ENCODE measurements around the gene RBFOX1. TPM values are rescaled to one million over a fixed set of nuclear protein-coding genes. Genes with fewer than 3 reads are reported as not detected.

The RBFOX1 gene
- total and polyA plus RNA-seq, 10 of the 15 experiments (the other 5 are each of a cell fraction or from before 2014, with no cell fraction given): 0.87 TPM; not detected in 9

GRCh38 chr16:7748522-7748921 is 415.9 kb downstream of the RBFOX1 start:
- no peaks in the 10 kb centered on the region for H3K27me3 ChIP-seq (replicated peaks in 1 of 2; ENCODE audit: control insufficient read depth in 2 of 2, insufficient read depth in 2 of 2, low read length in 1 of 2)
- no peak overlapping the region for H3K4me3 ChIP-seq
- 23% methylated on average over 4 of the region's 4 CpGs for WGBS (ENCODE audit: insufficient coverage, insufficient replicate concordance, low lambda C conversion rate, missing lambda C conversion rate)
- H2AFZ ChIP-seq (ENCODE audit: control insufficient read depth, low read depth, low read length): no peak overlapping the region
- ChIA-PET RAD21 (ENCODE audit: unreplicated experiment) (no interaction called here), CTCF (no interaction called here), POLR2A (no interaction called here), SMC1A (ENCODE audit: uncharacterized antibody, unreplicated experiment) (no interaction called here)
- no peak overlapping the region for H3K4me2 ChIP-seq (ENCODE audit: control insufficient read depth, insufficient read depth)
- no peaks in the 10 kb centered on the region for H4K20me1 ChIP-seq (ENCODE audit: control insufficient read depth, insufficient read depth)
- no TSS peak for BruUV-seq (replicated peaks)
- DNase-seq (ENCODE audit: low read depth, low spot score) (no peak), FAIRE-seq (no peak), ATAC-seq (no peak)
- no peaks in the 10 kb centered on the region for H3K36me3 ChIP-seq (ENCODE audit: control insufficient read depth in 2 of 2, insufficient read depth in 2 of 2, low read length in 1 of 2)
- H3K79me2 ChIP-seq (ENCODE audit: control insufficient read depth, insufficient read depth, low read length): no peaks in the 10 kb centered on the region
- no peak for TF ChIP-seq BCL11A (IDR thresholded peaks at IDR 0.05; ENCODE audit: low read depth, low read length)
- no peaks in the 10 kb centered on the region for H3K9me3 ChIP-seq (replicated peaks; ENCODE audit: control insufficient read depth, insufficient read depth, low read length)
- H3K4me1 ChIP-seq (ENCODE audit: control insufficient read depth, insufficient read depth, low read length): no peaks in the 10 kb centered on the region
- intact Hi-C loops (cut with micrococcal nuclease; ENCODE audit: unreplicated experiment) (no loop called here), in situ Hi-C loops (cut with MboI) (no loop called here)
- no peak overlapping the region for H3K9ac ChIP-seq (ENCODE audit: control insufficient read depth, insufficient read depth, low read length)
- H3K27ac ChIP-seq (ENCODE audit: control insufficient read depth, insufficient read depth): no peak overlapping the region

- ChIA-PET CTCF (no interaction called here), RAD21 (ENCODE audit: unreplicated experiment) (no interaction called here), POLR2A (no interaction called here), SMC1A (ENCODE audit: uncharacterized antibody, unreplicated experiment) (no interaction called here)
- no peak overlapping the region for H3K4me2 ChIP-seq (ENCODE audit: control insufficient read depth, insufficient read depth)
- DNase-seq (ENCODE audit: low read depth, low spot score): no peak
- no peaks in the 10 kb centered on the region for H3K27me3 ChIP-seq (replicated peaks in 1 of 2; ENCODE audit: control insufficient read depth in 2 of 2, insufficient read depth in 2 of 2, low read length in 1 of 2)
- H3K4me1 ChIP-seq (ENCODE audit: control insufficient read depth, insufficient read depth, low read length): no peaks in the 10 kb centered on the region
- no peaks in the 10 kb centered on the region for H3K79me2 ChIP-seq (ENCODE audit: control insufficient read depth, insufficient read depth, low read length)
- BruUV-seq (replicated peaks): no TSS peak
- H4K20me1 ChIP-seq (ENCODE audit: control insufficient read depth, insufficient read depth): no peaks in the 10 kb centered on the region
- WGBS (ENCODE audit: insufficient coverage, insufficient replicate concordance, low lambda C conversion rate, missing lambda C conversion rate): 10% methylated on average over 6 of the region's 6 CpGs
- intact Hi-C loops (cut with micrococcal nuclease; ENCODE audit: unreplicated experiment): no loop called here
- FAIRE-seq: no peak
- no peak overlapping the region for H3K9ac ChIP-seq (ENCODE audit: control insufficient read depth, insufficient read depth, low read length)
- H3K9me3 ChIP-seq (replicated peaks; ENCODE audit: control insufficient read depth, insufficient read depth, low read length): no peaks in the 10 kb centered on the region
- H3K27ac ChIP-seq (ENCODE audit: control insufficient read depth, insufficient read depth): no peak overlapping the region
- H3K4me3 ChIP-seq: no peak overlapping the region
- no peaks in the 10 kb centered on the region for H3K36me3 ChIP-seq (ENCODE audit: control insufficient read depth in 2 of 2, insufficient read depth in 2 of 2, low read length in 1 of 2)
- ATAC-seq: no peak
- in situ Hi-C loops (cut with MboI): no loop called here
- H2AFZ ChIP-seq (ENCODE audit: control insufficient read depth, low read depth, low read length): no peak overlapping the region
- TF ChIP-seq BCL3 (IDR thresholded peaks at IDR 0.05; ENCODE audit: borderline replicate concordance, insufficient read depth, low read depth, low read length, poor library complexity, severe bottlenecking) (no peak), CBX5 (IDR thresholded peaks at IDR 0.05; ENCODE audit: low read depth) (no peak), PBX3 (IDR thresholded peaks at IDR 0.05; ENCODE audit: insufficient replicate concordance, low read depth, low read length) (no peak), ATF7 (IDR thresholded peaks at IDR 0.05; ENCODE audit: low read depth) (no peak), ETV6 (conservative IDR thresholded peaks at IDR 0.05 in 1 of 2, IDR thresholded peaks at IDR 0.05 in 1 of 2; ENCODE audit: borderline replicate concordance in 1 of 2, low read depth in 1 of 2) (no peak), NR2F1 (conservative IDR thresholded peaks at IDR 0.05) (no peak), BCLAF1 (IDR thresholded peaks at IDR 0.05) (no peak), ZZZ3 (IDR thresholded peaks at IDR 0.05; ENCODE audit: control insufficient read depth, insufficient read length, low read depth) (no peak), CHD4 (IDR thresholded peaks at IDR 0.05) (no peak), EP300 (IDR thresholded peaks at IDR 0.05; ENCODE audit: borderline replicate concordance in 1 of 2, control insufficient read depth in 1 of 2, low read depth in 2 of 2, low read length in 2 of 2) (no peak), EED (IDR thresholded peaks at IDR 0.05; ENCODE audit: low read depth) (no peak)
These were observed 422.8 kb downstream of the RBFOX1 start for GRCh38 chr16:7755347-7755882.

Measured in GM12878 (cell line).